Stimulated activated CD4-positive, alpha-beta T cell treated with anti-CD3 and anti-CD28 coated beads, Interleukin-15, amount 100 ng/mL, for 1 hour (primary cell): ENCODE measurements around the gene GNPNAT1.
"Not testable (repeated sequence)": the region's sequence is repeated elsewhere in the genome, so short reads cannot be mapped to it uniquely, and the experiment has no call there.

Experiments
- DNase-seq, 2 donors: peaks; one replicate each; pipeline ENCODE4 v3.0.0-alpha.2; 2020; ENCODE audit warnings: low read depth in 1 of 2, low spot score in 1 of 2

Gene GNPNAT1

DNA sequence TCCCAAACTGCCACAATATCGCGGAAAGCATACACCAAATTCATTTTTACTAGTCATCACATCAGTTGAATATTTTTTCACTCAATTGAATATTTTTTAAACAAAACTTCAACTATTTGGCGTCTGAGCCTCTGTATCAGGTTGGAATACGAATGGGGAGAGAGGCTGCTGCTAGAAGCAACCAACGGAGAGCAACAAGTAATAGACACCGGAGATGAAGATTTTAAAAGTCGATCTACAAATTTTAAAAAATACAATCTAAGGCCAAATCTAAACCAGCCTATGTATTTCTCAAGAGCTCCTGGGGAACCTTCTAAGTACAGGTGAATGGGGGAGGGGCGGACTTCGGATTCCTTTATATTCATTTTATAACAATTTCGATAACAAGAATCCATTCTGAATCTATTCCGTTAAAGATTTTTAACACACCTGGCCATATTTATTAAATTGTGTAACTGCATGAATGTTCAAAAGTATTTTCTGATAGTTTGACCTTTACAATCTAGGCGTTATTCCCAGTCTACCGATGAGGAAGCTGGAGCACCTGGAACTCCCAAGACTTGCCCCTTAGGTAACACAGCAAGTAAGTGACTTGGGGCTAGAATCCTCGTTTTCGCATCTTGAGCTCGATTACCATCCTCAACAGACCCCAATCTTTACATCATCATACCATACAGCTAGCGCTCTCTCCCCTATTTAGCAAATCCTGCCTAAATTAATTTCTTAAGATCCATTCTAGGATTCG is 1.2 kb downstream of the GNPNAT1 start:
- DNase-seq, result no peak

DNA sequence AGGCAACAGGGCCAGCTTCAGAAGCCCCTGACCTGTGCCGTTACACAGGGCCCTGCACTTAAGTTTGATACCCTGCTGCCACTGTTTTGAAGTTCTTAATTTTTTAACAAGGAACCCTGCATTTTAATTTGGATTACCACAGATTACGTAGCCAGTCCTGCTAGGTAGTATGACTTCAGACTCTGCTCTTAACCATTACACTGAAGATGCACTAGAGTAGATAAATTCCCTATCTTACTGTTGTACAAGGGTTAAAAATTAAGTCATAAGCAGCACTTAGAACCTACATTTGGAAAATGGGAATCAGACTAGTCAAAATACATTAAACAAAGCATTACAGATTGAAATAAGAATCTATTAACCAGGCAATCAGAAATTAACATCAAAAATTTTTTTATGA is 2.3 kb downstream of the GNPNAT1 start:
- no peak for DNase-seq

DNA sequence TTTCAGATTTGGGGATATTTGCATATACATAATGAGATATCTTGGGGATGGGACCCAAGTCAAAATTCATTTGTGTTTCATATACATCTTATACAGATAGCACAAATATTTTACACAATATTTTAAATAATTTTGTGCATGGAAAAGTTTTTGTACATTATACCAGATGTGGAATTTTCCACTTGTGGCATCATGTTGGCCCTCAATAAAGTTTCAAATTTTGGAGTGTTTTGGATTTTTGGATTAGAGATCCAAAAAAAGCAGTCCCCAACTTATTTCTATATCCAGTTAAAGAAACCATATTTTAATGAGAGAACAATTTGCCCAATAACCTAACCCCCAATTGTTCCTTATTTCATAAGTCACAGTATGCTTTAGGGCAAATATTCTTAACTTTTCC is 4.5 kb downstream of the GNPNAT1 start:
- no peak for DNase-seq

DNA sequence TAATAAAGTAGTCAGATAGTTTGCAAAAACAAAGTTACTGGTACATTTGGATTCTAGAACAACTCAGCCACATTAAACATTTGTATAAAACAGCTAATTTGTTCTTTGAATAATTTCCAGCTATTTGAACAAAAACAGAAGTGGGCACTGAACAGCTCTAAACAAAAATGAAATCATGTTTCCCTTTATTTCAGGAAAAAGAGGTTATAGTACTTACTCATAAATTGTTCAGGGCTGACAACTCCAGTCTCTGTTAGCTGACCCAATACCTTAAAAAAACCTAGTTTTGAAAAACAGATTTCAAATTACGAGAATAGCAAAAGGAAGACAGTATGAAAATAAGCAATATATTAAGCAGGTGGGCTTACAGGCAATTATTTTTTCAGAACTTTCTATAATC is 8.2 kb downstream of the GNPNAT1 start:
- no peak for DNase-seq

DNA sequence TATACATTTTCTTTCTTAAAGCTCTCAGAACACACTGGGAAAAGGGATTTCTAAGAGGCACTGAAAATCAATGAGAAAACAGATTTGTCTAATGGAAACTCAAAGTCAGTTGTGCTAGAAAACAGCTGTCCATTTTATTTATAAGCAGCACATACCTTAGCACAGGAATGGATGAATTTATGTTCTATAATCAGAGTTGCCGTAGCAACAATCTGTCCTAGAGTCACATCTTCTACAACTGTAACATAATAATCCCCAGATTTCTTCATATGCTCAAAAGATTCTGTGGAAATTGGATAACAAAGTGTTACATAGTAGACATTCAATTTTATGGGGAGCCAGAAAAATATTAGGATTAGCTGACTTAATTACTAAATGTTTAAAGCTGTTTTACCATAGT is 9.8 kb downstream of the GNPNAT1 start:
- no peak for DNase-seq

DNA sequence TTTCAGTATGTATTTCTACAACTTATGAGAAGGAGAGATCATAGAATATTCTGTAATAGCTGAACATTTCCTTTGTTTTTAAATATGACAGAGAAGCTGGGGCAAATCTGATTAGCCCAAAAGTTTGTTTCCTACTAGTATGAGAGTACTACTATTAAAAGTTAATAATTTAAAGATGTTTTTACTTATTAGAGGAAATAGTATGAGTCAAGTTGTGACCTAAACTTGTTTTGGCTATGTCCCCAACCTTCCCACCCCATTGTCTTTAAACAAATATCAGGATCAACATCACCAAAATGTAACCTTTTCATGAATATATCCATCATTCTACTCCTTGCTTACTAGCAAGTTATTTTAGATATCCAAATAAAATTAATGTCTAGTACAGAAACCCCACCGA is 10.5 kb downstream of the GNPNAT1 start:
- no peak for DNase-seq

DNA sequence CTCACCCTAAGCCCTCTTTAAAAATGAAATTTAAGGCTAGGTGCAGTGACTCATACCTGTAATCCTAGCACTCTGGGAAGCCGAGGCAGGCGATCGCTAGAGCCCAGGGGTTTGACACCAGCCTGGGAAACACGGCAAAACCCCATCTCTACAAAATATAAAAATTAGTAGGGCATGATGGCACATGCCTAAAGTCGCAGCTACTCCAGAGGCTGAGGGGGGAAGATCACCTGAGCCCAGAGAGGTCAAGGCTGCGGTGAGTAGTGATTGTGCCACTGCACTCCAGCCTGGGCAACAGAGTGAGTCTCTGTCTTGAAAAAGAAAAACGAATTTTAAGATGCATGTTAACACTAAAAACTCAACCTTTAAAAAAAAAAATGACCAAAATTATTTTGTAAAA is 12.7 kb downstream of the GNPNAT1 start:
- no peak for DNase-seq

DNA sequence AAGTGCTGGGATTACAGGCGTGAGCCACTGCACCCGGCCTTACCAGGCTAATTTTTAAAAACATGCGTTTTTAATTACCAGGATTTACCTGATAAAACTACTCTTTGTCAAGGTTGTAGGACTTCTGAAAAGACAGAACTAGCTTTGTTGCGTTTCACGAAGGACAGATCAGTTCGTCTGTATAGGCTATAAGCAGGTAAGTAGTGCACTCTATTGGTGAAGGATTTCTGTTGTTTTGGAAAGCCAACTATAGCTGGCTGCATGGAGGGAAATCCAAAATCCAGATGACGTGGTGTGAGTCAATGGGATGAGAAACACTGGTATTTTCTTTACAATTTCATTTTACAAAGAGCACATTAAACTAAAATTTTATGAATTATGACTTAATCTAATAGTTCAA is 14.6 kb downstream of the GNPNAT1 start:
- DNase-seq, result no peak

DNA sequence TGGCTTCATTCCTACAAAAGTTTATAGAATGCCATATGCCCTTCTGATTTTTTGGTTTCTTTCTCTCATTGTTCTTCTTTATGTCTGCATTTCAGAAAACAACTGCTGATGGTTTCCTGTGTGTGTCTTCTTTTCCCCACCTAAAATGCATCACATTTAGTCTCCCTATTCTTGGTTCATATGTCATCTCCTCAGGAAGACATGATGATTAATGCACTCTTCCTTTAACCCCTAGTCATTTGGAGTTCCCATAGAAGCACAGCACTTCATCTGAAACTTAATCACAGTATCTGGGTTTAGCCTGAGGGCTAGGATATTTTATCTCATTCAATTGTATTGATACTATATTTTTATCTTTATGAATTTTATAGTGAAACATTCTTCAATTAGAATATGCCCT is 21.5 kb downstream of the GNPNAT1 start:
- no peak for DNase-seq

DNA sequence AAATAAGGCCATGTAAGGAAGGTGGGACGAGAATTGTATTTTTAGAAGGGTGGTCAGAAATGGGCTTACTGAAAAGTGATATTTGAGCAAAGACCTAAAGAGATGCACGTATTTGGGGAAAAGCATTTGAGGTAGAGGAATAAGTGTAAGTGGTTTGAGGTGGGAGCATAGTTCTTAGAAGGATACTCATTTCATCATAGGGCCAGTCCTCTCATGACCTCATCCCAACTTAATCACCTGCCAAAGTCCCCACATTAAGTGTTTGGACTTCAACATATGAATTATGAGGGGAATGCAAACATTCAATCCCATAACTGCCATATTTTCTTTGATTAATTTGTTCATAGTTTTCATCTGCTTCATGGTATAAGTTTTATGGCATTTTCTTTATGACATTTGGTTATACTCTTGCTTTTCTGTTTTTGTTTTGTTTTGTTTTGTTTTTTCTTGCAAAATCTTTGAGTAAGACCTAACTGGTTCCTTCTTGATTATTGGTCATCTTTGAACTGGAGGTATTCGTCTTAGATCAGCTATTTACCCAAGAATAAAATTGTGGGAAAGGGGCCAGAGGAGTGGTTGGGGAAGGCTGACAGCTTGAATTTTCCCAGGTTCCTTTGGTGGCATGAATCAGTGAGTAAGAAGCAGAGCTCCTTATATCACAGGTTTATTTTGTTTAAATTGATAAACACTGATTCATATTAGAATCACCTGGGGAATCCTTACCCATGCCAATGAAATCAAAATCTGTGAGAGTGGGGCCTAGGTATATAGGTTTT is 24.2 kb downstream of the GNPNAT1 start:
- DNase-seq, result no peak

DNA sequence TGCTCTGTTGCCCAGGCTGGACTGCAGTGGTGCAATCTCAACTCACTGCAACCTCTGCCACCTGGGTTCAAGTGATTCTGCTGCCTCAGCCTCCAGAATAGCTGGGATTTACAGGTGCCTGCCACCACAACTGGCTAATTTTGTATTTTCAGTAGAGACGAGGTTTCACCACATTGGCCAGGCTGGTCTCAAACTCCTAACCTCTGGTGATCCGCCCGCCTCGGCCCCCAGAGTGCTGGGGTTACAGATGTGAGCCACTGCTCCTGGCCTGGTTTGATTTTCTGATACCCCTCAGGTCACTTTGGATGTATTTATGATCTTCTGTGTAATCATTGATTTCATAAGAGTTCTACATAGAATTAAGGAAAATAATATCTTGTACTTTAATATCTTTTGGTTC is 28.5 kb downstream of the GNPNAT1 start:
- DNase-seq, result not testable (repeated sequence)

DNA sequence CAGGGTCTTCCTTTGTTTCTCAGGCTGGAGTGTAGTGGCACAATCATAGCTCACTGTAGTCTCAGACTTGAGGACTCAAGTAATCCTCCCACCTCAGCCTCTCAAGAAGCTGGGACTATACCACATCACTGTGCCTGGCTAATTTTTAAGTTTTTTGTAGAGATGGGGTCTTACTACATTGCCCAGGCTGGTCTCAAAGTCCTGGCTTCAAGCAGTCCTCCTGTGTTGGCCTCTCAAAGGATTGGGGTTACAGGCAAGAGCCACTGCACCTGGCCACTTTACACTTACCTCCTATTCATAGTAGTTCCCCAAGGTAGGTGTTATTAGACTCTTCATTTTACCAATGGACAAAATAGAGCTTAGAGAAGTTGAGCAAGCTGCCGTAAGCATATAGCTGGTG is 32.3 kb downstream of the GNPNAT1 start:
- no peak for DNase-seq

DNA sequence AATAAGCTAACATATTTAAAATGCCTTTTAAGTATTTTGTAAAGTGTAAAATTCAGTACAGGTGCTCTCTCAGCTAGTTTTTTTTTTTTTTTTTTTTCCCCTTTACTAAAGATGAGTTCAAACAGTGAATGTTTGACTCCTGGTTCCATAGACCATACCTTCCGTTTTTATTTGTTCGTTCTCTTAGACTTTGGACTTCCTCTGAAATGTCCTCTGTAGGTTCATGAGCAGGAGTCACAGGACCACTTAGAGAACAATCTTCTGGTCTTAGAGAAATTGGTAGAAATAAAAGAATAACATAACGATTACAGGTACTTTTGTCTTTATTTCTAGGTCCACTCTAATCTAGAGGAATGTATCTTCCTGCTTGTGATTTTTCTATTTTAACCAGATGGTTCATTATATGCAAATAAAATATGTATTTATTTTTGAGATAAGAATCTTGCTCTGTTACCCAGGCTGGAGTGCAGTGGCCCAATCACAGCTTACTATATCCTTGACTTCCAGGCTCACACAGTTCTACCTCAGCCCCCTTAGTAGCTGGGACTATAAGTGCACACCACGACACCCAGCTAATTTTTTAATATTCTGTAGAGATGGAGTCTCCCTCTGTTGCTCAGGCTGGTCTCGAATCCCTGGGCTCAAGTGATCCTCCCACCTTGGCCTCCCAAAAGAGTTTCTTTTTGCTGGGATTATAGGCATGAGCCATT is 35.6 kb downstream of the GNPNAT1 start:
- DNase-seq, result no peak

DNA sequence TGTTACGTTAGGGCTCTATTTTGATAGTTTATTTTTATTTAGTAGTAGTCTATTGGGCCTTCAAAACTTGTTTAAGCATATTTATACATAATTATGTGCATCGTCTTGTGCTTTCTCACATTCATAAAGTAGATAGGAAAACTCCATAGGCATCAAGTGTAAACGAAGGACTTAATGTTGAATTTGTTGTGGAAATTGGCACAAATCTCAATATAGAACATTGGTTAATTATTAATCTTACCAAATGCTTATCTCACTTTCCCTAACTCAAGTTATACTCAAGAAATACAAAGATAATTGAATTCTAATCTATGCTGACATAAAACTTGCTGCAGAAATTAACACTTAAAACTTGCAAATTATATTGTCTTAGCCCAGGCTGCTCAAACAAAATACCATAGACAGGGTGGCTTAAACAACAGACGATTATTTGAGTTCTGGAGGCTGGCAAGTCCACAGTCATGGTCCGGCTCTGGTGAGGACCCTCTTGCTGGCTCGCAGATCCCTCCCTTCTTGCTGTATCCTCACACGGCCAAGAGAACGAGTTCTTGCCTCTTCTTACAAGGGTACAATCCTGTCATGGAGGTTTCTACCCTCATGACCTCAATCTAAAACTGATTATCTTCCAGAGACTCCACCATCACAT is 42.6 kb downstream of the GNPNAT1 start:
- no peak for DNase-seq

DNA sequence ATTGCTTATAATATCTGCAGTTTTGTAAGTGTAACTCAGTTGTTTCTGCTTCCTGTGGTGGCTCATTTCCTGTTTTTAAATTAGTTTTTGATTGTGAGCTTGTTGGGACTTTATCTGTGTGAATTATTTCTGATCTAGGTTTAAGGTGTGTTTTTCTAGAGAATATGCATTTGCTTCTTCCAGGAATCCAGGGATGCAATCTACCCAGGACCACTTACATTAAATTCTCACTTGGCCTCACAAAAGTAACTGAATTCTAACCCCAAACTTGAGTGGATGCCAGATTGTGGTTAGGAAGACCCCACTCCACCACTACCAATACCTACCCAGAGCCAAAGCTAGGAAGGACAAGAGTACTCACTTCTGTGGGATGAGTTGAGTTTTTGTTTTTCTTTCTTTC is 49.5 kb downstream of the GNPNAT1 start:
- DNase-seq, result no peak

DNA sequence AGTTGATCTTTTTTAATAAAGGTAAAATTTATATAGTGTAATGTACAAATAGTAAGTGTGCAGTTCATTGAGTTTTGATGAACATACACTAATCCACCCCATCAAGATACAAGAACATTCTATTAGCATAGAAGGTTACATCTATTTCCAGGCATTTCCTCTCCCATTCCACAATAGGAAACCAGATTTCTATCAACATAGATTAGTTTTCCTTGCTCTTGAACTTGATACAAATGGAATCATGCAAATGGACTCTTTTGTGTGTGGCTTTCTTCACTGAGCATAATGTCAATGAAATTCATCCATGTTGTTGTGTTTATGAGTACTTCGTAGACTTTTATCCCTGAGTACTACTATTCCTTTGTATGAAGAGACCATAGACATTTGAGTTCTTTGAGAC is 50.7 kb downstream of the GNPNAT1 start:
- no peak for DNase-seq

DNA sequence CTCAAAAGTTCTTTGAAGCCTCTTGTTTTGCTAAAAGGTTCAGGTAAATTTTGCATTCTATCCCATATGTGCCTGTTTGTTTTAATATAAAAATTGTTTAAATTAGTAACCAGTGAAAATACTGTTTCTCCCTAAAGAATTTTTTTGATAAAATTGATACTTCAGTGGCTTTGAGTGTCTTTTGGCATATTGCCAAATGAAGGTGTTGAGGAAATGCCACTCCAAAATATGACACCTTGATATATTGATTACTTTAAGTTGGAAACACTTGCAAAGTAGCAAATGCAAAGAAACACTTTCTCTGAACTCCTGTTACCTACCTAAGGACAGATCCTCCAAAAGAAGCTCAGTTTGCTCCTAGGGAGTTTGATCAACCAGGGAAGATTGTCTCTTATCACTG is 53.0 kb downstream of the GNPNAT1 start:
- no peak for DNase-seq

DNA sequence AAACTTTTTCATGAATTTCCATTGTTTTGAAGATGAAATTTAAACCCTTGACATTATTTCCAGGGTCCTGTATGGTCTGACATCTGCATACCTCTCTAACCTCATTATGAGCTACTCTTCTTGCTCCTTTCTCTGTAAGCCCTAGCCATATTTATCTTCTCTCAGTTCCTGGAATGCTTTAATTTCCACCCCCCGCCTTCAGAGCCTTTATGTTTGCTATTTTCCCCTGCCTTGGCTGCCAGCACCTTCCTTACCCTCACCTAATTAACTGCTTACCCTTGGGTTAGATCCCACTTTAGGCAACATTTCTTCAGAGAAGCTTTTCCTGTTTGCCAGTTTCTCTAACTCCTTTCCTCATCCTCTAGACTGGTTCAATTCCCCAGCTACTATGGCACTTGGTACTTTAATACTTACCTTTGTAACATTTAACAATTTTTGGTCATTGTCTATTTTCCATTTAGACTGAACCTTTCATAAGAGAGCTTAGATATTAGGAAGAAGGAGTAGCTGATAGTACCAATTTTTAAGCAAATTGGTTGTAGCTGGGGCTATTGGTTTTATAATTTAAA is 55.4 kb downstream of the GNPNAT1 start:
- no peak for DNase-seq

DNA sequence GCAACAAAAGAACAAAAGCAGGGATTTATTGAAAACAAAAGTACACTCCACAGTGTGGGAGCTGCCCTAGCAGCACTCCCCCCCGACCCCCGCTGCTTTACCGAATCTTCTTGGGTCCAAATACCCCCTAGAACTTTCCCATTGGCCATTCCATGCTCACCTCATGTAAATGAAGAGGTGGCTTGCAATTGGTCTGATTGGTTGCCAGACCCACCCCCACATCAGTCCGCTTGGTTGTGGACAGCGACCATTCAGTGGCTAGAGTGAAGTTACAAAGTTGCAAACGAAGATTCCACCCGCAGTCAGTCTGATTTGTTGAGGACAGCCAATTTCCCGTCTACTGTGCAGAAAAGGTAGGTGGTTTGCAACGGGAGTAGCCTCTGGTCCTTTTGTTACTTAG is 57.6 kb downstream of the GNPNAT1 start:
- DNase-seq, result no peak

DNA sequence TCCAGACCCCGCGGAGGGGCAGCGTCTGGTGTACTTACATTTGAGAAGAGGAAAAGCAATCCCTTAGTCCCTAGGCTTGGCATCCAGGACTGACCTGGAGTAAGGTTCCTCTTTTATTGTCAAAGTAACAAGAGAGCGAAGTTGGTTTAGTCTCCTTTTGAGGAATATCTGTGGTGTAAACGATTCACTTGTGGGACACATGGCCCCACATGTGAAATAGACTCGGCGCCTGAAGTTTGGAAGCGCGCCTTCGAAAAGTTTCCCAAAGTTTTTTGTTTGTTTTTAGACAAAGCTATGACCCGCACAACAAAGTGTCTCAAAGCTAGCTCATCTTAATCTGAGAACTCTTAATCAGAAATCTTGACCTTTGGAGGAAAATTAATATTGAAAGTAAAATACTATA is 60.7 kb downstream of the GNPNAT1 start:
- no peak for DNase-seq

DNA sequence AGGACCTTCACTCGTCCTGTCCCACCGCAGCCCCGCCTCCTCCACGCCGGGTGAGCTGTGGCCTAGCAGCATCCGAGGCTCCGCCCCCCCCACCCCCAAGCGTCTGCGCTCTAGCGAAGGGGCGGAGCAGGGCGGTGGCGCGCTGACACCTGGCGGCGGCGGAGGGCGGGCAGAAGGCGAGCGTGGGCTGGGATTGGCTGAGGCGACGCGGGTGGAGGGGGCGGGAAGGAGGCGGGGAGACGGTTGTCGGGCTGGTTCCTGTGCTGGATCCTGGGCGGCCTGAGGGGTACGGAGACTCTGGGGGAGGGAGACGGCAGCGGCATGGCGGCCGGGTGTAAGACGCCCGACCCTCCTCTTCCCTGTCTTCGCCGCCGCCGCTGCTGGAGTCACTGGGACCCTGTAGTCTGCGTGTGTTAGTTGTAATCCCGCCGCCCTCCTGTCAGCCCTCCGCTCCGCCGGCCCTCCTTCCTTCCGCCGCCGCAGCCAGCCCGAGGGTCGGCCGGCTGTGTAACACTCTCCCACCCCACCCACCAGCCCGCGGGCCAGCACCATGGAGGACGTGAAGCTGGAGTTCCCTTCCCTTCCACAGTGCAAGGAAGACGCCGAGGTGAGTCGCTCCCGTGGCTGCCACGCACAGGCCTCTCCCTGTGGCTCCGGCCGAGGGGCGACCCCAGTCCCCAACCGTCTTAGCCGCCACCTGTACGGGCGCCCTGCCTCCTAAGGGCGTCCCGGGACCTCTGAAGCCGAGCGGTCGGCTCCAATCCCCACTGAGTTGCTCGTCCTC is 61.3 kb downstream of the GNPNAT1 start, which contains the start of gene STYX:
Gene STYX (plus strand): TSS at position 242 of the 784 bp plus-strand sequence. CDS start 309 bp downstream, at position 551.
- peak; percentile 96 to 99 for DNase-seq
